Left kidney (tissue), 2 donors: ENCODE results near the gene SMPD2. TPM values are rescaled to one million over a fixed set of nuclear protein-coding genes. Genes with fewer than 3 reads are reported as not detected.

ENCODE experiments used
- DNase-seq: peaks from one replicate; pipeline ENCODE4 v3.0.0-alpha.2; 2013
- polyA plus RNA-seq: library from polyadenylated mRNA; unstranded; fragments of 120-200 nt; gene quantifications from one replicate; pipeline ENCODE4 v1.2.1, GENCODE V29; 2013; ENCODE audit not compliant: insufficient read length

Gene SMPD2
- polyA plus RNA-seq, 1 donor: 12.9 TPM

GRCh38 chr6:109484122-109484521, 43.6 kb downstream of the SMPD2 start:
- DNase-seq: no peak

GRCh38 chr6:109485266-109485935, 44.9 kb downstream of the SMPD2 start:
- no peak for DNase-seq

- no peak for DNase-seq
Observed at GRCh38 chr6:109486068-109486467, 45.5 kb downstream of the SMPD2 start.

GRCh38 chr6:109488001-109488400, 47.5 kb downstream of the SMPD2 start:
- no peak for DNase-seq

GRCh38 chr6:109490713-109491112, 50.2 kb downstream of the SMPD2 start:
- no peak for DNase-seq

- DNase-seq: no peak
Observed at GRCh38 chr6:109491207-109491938, 50.8 kb downstream of the SMPD2 start.

Other genes starting within 250 kb of the SMPD2 start
- 538 TPM for gene CD164, start 58.3 kb upstream of the SMPD2 start, polyA plus RNA-seq
- 21.5 TPM for gene PPIL6, start 96 bp upstream of the SMPD2 start, polyA plus RNA-seq
- gene MICAL1, start 15.0 kb downstream of the SMPD2 start, polyA plus RNA-seq: 32.8 TPM
- 17.4 TPM for gene ZBTB24, start 42.5 kb downstream of the SMPD2 start, polyA plus RNA-seq